ENCODE data around the gene CAMK4.

- TF ChIP-seq GATA2 (IDR thresholded peaks at IDR 0.05; ENCODE audit: low read depth, low read length) (no peak), GATA3 (IDR thresholded peaks at IDR 0.05; ENCODE audit: low read depth, low read length) (no peak)
Observed at GRCh38 chr5:111411301-111411700, 187.1 kb downstream of the CAMK4 start.
